ENCODE results near the gene SMYD1. TPM values are rescaled to one million over a fixed set of nuclear protein-coding genes. Genes with fewer than 3 reads are reported as not detected.

The SMYD1 gene
- total RNA-seq, 2 experiments from 2014 or later = not detected

DNA sequence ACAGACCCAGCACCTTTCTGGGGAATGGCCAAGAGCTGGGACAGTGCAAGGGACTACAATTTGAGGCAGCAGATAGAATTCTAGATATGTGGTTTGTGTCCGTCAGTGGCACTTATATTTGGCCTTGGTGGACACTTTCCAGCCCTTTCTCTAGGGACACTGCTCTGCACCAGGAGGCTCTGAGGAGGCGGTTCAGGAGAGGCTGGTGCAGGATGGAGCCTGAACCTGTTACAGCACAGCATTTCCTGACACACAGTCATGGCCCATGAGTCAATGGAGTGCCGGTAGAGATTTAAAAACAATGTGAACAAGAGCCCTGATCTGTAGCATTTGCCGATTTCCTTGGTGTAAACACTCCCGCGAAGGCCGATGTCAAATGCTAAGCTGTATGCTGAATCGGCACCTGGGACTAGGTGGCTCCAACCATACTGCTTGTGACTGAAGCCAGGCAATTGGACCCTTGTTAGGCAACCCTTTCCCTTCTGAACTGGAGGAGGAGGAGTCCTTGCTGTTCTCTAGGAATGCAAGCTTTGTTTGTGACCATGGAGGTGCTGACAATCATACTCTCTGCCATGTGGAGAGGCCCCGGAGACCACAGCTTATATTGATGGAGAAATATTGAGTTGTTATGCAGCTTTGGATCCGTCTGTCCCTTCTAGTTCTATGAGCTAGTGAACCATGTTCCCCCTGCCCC lies 48.3 kb downstream of the SMYD1 start:
- Mint-ChIP-seq H3K4me3 (no peak overlapping the region), H3K27ac (no peak overlapping the region), H3K36me3 (ENCODE audit: low read depth) (no peaks in the 10 kb centered on the region), H3K4me1 (ENCODE audit: low read depth) (no peaks in the 10 kb centered on the region), H3K27me3 (ENCODE audit: low read depth) (no peaks in the 10 kb centered on the region), H3K9me3 (no peaks in the 10 kb centered on the region)
- CTCF ChIA-PET = interaction anchor here (2.2 kb wide), 1 partner anchor 55 kb away, joined by 9 read pairs; no protein-coding TSS in a partner anchor
- intact Hi-C loops (cut with micrococcal nuclease) = no loop called here
- DNase-seq = no peak

DNA sequence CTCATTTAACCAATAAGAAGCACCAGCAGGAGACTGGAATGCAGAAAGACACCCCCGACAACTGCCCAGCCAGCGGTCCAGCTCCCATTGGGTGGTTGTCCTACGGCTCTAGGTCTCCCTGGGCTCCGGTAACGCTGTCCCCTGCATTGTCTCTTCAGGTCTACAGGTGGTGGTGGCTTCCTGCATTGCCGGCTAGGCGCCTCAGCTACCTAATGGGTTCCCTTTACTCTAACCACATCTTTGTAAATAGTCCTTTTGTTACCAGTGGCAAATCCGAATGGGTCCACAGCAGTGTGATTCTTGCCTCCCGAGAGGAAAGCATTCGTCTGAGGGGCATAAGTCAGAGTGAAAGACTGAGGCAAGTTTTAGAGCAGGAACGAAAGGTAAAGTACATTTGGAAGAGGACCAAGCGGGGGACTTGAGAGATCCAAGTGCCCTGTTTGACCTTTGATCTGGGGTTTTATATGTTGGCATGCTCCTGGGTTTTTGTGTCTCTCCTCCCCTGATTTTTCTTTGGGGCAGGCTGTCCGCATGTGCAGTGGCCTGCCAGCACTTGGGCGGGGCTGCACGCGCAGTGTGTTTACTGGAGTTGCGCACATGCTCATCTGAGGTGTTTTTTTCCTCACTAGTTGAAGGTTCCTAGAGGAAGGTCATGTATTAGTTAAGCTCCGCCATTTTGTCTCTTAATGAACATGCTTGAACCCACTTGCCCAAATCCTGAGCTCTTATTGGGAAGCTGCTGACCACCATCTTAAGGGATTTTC lies 49.2 kb downstream of the SMYD1 start:
- Mint-ChIP-seq H3K4me3 (no peak overlapping the region), H3K4me1 (ENCODE audit: low read depth) (no peaks in the 10 kb centered on the region), H3K27me3 (ENCODE audit: low read depth) (no peaks in the 10 kb centered on the region), H3K9me3 (no peaks in the 10 kb centered on the region), H3K27ac (no peak overlapping the region), H3K36me3 (ENCODE audit: low read depth) (no peaks in the 10 kb centered on the region)
- intact Hi-C loops (cut with micrococcal nuclease) = no loop called here
- CTCF ChIA-PET = no interaction called here
- no peak for DNase-seq

DNA sequence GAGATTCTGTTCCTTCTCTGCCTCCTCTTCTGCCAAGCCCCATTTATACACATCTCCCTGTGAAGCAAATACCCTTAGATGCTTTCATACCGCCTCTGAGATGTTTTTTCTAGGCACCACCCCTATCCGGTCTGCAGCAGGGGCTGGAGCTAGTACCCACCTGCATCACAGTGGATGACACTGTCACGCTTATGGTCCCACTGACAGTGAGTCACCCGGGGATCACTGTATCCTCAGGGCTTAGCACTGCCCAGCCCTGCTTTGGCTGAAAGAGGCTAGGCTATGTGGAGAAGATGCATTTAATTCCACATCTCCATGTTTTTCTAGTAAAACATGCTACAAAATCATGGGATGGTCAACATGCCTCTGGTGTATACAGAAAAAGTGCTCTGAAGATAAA lies 50.3 kb downstream of the SMYD1 start:
- Mint-ChIP-seq H3K9me3 (no peaks in the 10 kb centered on the region), H3K27ac (no peak overlapping the region), H3K4me3 (no peak overlapping the region), H3K4me1 (ENCODE audit: low read depth) (no peaks in the 10 kb centered on the region), H3K27me3 (ENCODE audit: low read depth) (no peaks in the 10 kb centered on the region), H3K36me3 (ENCODE audit: low read depth) (no peaks in the 10 kb centered on the region)
- intact Hi-C loops (cut with micrococcal nuclease) = no loop called here
- CTCF ChIA-PET = no interaction called here
- DNase-seq = no peak

DNA sequence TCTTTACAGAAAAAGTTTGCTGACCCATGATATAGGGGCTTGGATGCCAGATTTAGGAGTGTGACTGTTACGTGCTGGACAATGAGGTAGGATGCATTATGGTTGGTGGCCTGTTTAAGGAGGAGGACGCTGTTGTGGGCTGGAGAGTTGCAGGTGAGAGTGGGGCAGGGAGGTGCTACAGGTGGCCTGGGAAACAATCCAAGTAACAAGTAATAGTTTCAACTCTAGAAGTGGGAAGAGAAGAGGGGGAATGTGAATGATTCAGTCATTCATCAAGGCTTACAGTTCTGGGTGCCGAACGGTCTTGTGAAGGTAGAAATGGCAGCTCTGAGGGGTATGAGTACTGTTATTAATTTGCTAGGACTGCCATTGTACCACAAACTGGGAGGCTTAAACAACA lies 54.1 kb downstream of the SMYD1 start:
- Mint-ChIP-seq H3K4me1 (ENCODE audit: low read depth) (no peaks in the 10 kb centered on the region), H3K27me3 (ENCODE audit: low read depth) (no peaks in the 10 kb centered on the region), H3K4me3 (no peak overlapping the region), H3K36me3 (ENCODE audit: low read depth) (no peaks in the 10 kb centered on the region), H3K27ac (no peak overlapping the region), H3K9me3 (no peaks in the 10 kb centered on the region)
- intact Hi-C loops (cut with micrococcal nuclease) = no loop called here
- CTCF ChIA-PET = no interaction called here
- DNase-seq = no peak

DNA sequence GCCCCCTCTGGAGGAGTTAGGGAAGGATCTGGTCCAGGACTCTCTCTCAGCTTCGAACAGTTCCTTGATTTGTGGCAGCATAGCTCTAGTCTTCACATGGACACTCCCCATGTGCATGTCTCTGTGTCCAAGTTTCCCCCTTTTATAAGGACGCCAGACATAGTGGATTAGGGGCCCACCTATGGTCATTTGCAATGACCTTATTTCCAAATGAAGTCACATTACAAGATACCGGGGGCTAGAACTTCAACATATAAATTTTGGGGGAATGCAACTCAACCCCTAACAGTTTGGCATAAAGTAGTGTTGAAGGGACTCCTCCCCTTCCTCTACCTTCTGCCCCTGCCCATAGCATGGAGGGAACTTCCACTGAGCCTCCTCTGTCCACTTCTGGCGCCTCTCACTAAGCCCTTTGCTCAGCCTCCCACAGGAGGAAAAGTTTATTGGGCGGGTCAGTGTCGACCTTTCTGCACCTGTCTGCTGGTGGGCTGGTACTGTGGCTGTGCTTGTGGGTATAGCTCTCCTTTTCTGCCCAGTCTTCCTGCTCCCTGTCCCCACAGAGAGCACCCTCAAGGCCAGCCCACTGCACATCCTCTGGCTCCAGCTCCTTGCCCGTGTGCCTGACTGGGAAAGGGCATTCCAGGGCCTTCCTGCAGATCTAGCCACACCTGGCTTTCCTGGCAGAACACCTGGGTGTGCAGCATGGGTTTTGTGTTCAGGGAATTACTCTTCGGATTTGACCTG lies 54.7 kb downstream of the SMYD1 start:
- H3K4me1 Mint-ChIP-seq (ENCODE audit: low read depth) = no peaks in the 10 kb centered on the region
- H3K4me3 Mint-ChIP-seq = no peak overlapping the region
- H3K27me3 Mint-ChIP-seq (ENCODE audit: low read depth) = no peaks in the 10 kb centered on the region
- CTCF ChIA-PET = no interaction called here
- no peak for DNase-seq
- H3K36me3 Mint-ChIP-seq (ENCODE audit: low read depth) = no peaks in the 10 kb centered on the region
- no peak overlapping the region for H3K27ac Mint-ChIP-seq
- intact Hi-C loops (cut with micrococcal nuclease) = no loop called here
- no peaks in the 10 kb centered on the region for H3K9me3 Mint-ChIP-seq

DNA sequence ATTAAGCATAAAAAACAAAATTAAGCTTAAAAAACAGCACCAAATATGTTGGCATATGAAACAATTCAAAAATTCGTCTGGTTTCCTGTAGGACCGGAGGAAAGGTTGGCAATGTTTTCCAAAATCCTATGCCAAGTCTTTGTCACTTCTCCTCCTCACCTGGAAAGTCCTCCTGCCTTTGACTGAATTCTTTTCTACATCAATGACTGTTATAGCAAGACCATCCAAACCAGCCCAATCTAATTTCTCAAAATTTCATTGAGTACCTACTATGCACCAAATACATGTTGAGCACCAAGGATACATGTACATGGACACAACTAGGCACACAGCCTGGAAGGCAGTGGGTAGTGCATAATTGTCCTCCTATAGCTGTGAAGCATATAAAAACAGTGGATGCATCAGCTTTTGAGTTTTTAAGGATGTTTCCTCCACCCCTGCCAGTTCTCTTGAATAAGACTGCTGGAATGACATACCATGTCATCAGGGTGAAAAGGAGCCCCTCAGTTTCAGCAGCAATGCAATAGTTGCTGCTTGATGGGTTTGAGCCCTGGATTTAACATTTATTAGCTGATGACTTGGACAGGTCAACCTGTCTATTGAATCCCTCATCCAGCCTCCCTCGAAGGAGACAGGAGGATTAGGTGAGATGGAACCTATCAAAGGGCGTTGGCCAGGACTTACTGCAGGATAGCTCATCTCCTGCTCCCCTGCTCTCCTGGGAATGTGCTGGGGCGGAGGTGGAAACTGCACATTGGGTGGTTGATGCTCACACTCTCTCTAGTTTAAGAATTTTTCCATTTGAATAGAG lies 55.7 kb downstream of the SMYD1 start:
- H3K36me3 Mint-ChIP-seq (ENCODE audit: low read depth) = no peaks in the 10 kb centered on the region
- DNase-seq = no peak
- H3K27me3 Mint-ChIP-seq (ENCODE audit: low read depth) = no peaks in the 10 kb centered on the region
- no peak overlapping the region for H3K27ac Mint-ChIP-seq
- H3K4me3 Mint-ChIP-seq = no peak overlapping the region
- no peaks in the 10 kb centered on the region for H3K9me3 Mint-ChIP-seq
- intact Hi-C loops (cut with micrococcal nuclease) = no loop called here
- no peaks in the 10 kb centered on the region for H3K4me1 Mint-ChIP-seq (ENCODE audit: low read depth)
- CTCF ChIA-PET = no interaction called here

DNA sequence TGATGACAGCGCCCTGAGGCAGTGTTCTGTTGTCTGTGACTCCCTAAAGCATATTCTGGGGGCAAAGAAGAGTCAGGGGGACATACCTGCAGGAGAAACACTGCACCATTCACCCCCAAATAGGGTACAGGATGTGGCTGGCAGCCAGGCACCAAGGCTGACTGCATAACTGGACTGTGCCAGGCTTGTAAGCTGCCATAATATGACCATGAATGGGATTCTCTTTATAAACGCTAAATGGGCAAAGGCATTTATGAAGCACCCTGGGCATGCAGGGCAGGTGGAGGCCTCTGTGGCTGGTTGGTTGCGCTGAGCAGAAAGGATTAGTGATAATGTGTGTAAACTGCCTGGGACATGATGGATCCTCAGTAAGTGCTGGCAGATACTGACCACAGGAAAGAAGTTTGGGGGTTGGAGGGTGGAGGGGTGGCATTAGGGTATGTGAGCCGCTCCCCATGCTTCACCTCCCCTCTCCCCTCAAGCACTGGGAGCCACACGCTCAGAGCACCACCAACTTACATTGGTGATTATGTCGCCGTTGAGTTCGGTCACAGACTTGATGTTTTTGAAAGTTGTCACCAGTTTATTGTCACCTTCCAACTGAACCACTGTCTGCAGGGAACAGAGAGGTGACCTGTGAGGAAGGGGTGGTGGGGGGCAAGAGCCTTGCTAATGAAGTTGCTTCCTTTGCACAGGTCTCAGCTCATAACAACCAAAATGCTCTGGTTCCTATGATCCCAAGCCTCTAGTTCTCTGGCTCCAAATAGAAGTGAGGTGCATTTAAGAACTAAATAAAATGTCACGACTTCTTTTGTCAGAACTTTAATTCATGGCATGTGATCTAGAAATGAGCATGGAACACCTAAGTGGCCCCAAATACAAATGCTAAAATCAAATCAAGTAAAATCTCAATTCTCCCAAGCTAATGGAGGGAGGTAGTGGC lies 56.6 kb downstream of the SMYD1 start:
- Mint-ChIP-seq H3K4me3 (no peak overlapping the region), H3K36me3 (ENCODE audit: low read depth) (no peaks in the 10 kb centered on the region), H3K27ac (no peak overlapping the region), H3K9me3 (no peaks in the 10 kb centered on the region), H3K27me3 (ENCODE audit: low read depth) (no peaks in the 10 kb centered on the region), H3K4me1 (ENCODE audit: low read depth) (no peaks in the 10 kb centered on the region)
- intact Hi-C loops (cut with micrococcal nuclease) = no loop called here
- no peak for DNase-seq
- CTCF ChIA-PET = interaction anchor here (0.8 kb wide), 1 partner anchor 60 kb away, joined by 4 read pairs; no protein-coding TSS in a partner anchor

DNA sequence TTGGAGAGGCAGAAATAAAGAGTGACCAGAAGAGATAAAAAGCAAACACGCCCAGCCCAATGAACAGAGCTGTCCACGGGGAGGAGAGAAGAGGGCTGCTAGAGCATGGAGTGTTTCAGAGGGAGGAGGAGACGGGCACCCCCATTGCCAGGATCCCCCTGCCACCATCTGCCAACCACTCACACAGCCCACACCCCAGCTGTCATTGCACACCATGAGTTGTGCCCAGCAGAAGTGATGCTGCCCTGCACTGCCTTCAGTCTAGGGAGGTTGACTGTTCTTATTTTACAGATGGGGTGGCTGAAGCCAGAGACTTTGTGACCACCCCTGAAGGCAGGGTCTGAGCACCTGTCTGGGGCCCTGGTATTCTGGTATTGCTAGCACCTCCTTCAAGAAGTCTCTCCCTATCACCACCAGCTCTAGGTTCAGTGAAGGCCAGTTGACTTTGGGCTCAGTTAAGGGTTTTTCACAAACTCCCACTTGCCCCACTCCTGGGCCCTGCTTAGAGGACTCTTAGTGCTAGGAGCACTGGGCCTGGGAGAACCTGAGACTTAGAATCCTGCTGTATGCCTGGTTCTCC lies 57.8 kb downstream of the SMYD1 start:
- CTCF ChIA-PET = interaction anchor here (0.6 kb wide), 2 partner anchors 64 to 461 kb away, joined by 3 read pairs; no protein-coding TSS in a partner anchor
- no peaks in the 10 kb centered on the region for H3K4me1 Mint-ChIP-seq (ENCODE audit: low read depth)

DNA sequence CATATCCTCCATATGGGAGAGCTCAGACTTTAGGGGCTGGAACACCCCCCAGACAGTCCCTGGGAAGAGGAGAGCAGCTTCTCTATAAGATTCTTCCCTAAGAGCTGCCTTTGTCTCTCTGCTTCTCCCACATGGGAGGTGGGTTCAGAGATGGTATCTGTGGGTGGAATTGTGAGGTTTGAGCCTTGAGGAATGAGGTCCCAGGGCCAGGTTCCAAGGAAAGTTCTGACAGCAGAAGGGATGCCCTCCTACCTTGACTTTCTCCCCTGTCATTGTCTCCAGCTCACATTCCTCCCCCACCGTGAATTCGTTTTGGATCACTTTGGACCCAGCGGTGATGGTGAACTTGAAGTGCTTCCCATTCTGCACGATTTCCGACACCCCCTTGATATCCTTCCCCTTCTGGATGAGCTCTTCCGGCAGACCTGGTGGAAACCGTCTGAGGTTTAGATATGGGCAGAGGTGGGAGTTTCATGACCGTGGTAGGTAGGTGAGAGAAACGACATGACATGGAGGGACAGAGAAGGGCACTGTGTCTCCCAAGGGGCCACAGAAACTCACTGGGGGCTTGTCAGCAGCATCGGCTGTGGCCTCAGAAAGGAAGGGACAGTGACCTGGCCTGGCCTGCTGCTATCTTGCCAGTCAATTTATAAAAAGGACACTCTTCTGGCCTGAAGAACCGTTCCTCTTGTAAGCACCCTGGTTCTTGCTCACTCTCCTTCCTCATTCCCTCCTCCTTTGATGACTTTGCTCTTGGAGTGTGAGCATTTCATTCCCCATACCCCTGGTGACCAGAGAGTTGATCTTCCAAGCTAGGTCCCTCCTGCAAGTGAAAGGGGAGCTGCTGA lies 58.5 kb downstream of the SMYD1 start:
- DNase-seq = no peak
- intact Hi-C loops (cut with micrococcal nuclease) = loop anchor here (5.0 kb wide), 1 partner anchor 96 kb away; no protein-coding TSS in a partner anchor
- Mint-ChIP-seq H3K27me3 (ENCODE audit: low read depth) (no peaks in the 10 kb centered on the region), H3K4me1 (ENCODE audit: low read depth) (no peaks in the 10 kb centered on the region), H3K36me3 (ENCODE audit: low read depth) (no peaks in the 10 kb centered on the region), H3K27ac (no peak overlapping the region), H3K4me3 (no peak overlapping the region), H3K9me3 (no peaks in the 10 kb centered on the region)
- CTCF ChIA-PET = interaction anchor here (0.6 to 0.7 kb wide), 3 partner anchors 34 to 460 kb away, joined by 3 read pairs; no protein-coding TSS in a partner anchor

More for the DNA sequence above, 57.8 kb downstream of the SMYD1 start:
- Mint-ChIP-seq H3K9me3 (no peaks in the 10 kb centered on the region), H3K27ac (no peak overlapping the region), H3K36me3 (ENCODE audit: low read depth) (no peaks in the 10 kb centered on the region), H3K4me3 (no peak overlapping the region), H3K27me3 (ENCODE audit: low read depth) (no peaks in the 10 kb centered on the region)
- intact Hi-C loops (cut with micrococcal nuclease) = loop anchor here (5.0 kb wide), 1 partner anchor 97 kb away; no protein-coding TSS in a partner anchor
- no peak for DNase-seq
